BJ (cell line): Measurements from ENCODE around the gene DRGX. TPM values are rescaled to one million over a fixed set of nuclear protein-coding genes. Genes with fewer than 3 reads are reported as not detected.

Source experiments
- CTCF ChIA-PET: fragments of 350-600 bp; formaldehyde crosslinking; extraction: SDS; loops from one replicate; lab custom pipeline; 2021; ENCODE audit warnings: antibody characterized with exemption, inconsistent platforms; lab: Yijun Ruan, JAX
- POLR2A ChIA-PET: fragments of 300-600 bp; sonication (Branson Sonifier 250); formaldehyde crosslinking; extraction: SDS; loops from one replicate; lab custom pipeline; 2021; ENCODE audit warnings: antibody characterized with exemption; lab: Charles Lee
- DNase-seq: peaks from one replicate; pipeline ENCODE4 v3.0.0-alpha.2; 2011; ENCODE audit warnings: low read depth
- H3K27me3 ChIP-seq: 2 replicates; pipeline ENCODE4 v1.6.0; 2011; ENCODE audit warnings: low read length; ENCODE audit not compliant: control insufficient read depth, insufficient read depth
- H3K36me3 ChIP-seq: 2 replicates; pipeline ENCODE4 v1.5.1; 2011; ENCODE audit warnings: low read length; ENCODE audit not compliant: control insufficient read depth, insufficient read depth
- H3K4me3 ChIP-seq: 2 replicates; pipeline ENCODE4 v1.5.1; 2011; ENCODE audit warnings: low read depth, mild to moderate bottlenecking, control low read depth, low read length
- polyA plus RNA-seq: library from polyadenylated mRNA; depleted of rRNA; stranded (reverse); fragments of >200 nt; gene quantifications from 2 replicates; pipeline ENCODE4 v1.2.3, GENCODE V29; 2011
- TF ChIP-seq, protein P1 (sequence below): IDR thresholded peaks from 2 replicates; pipeline ENCODE4 v1.5.1; 2011; ENCODE audit warnings: low read depth, mild to moderate bottlenecking, control low read depth, inconsistent platforms, low read length, moderate library complexity; ENCODE audit not compliant: insufficient read depth

The DRGX gene
- polyA plus RNA-seq, 1 experiment = 0.06 TPM

DNA sequence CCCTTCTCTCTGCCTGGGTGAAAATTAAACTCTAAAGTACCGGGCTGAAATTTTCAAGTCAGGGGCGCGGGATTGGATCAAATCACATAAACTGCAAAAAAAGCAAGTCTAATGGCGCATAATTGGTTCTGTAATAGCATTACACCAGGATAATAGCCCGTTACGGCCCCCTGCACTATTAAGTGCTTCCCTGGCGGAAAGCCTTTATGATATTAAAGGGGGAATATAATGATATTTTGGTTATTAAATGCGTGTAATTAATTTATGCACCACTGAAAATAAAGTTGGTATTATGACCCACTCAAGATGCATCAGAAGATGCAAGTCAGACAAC, 744 bp upstream of the DRGX start:
- TF ChIP-seq, protein P1, sequence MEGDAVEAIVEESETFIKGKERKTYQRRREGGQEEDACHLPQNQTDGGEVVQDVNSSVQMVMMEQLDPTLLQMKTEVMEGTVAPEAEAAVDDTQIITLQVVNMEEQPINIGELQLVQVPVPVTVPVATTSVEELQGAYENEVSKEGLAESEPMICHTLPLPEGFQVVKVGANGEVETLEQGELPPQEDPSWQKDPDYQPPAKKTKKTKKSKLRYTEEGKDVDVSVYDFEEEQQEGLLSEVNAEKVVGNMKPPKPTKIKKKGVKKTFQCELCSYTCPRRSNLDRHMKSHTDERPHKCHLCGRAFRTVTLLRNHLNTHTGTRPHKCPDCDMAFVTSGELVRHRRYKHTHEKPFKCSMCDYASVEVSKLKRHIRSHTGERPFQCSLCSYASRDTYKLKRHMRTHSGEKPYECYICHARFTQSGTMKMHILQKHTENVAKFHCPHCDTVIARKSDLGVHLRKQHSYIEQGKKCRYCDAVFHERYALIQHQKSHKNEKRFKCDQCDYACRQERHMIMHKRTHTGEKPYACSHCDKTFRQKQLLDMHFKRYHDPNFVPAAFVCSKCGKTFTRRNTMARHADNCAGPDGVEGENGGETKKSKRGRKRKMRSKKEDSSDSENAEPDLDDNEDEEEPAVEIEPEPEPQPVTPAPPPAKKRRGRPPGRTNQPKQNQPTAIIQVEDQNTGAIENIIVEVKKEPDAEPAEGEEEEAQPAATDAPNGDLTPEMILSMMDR = no peak
- no peaks in the 10 kb centered on the region for H3K36me3 ChIP-seq
- POLR2A ChIA-PET = no interaction called here
- no peak for DNase-seq
- CTCF ChIA-PET = interaction anchor here (4.0 kb wide), 1 partner anchor 11 kb away, joined by 20 read pairs; no protein-coding TSS in a partner anchor
- peaks cover 58% of the 10 kb centered on the region for H3K27me3 ChIP-seq
- H3K4me3 ChIP-seq = no peak overlapping the region

DNA sequence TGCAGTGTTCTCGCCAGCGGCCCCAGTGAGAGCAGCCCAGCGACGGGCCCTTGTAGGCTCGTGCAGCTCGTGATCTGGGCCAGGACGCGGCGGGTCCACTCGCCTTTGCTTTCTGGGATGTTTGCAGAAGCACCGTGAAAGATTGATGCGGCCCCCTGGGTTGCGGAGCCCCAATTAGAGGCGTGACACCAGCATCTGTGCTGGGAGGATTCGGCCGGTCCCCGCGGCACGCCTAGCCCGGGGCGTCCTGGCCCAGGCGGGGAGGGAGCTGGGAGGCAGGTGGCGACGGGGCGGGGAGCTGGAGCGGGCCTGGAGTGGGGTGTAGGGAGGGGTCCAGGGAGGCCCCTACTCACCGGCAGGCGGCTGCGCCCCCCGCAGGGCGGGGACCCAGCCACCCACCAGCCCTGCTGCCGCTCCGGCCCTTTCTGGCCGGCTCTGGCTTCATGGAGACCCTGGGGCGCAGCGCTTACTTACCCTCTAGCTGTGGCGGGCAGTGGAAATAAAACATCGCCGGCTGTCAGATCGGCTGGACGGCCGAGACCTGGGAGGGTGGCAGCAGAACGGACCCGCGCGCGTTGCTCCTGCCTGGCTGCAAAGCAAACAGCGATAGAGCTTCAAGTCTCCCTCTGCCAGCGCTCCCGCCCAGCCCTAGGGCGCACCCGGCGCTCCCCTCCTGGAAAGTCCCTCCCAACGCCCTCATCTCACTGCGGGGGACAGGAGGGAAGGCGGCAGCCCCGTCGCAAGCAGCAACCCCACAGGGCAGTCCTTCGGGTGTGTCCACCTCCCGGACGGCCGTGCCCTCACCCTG, 752 bp downstream of the DRGX start:
- ChIA-PET POLR2A (no interaction called here), CTCF (no interaction called here)
- DNase-seq = no peak

DNA sequence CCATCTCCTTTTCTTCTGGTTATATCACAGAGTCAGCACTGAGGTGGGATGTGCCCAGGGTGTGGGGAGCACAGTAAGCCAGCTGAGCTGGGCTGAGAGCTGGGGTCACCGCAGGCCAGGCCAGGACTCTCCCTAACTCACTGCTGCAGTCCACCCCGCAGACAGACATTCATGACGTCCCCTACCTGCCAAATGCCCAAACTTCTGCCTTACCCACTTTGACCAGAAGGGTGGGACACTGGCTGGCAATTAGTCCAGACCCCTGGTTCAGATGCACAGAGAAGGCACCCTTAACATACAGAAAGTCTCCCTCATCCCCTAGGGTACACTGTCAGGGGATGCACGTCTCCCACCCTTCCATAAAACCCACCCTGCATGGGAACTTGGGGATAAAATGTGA, 2.1 kb downstream of the DRGX start:
- H3K4me3 ChIP-seq = no peak overlapping the region
- TF ChIP-seq, protein P1 = no peak
- no peak for DNase-seq
- H3K27me3 ChIP-seq = peaks cover 50% of the 10 kb centered on the region
- H3K36me3 ChIP-seq = no peaks in the 10 kb centered on the region
- ChIA-PET POLR2A (no interaction called here), CTCF (interaction anchor here (0.6 to 0.9 kb wide), 2 partner anchors 13 to 14 kb away, joined by 3 read pairs; no protein-coding TSS in a partner anchor)

More for the DNA sequence above, 752 bp downstream of the DRGX start:
- TF ChIP-seq, protein P1 = no peak
- Histone ChIP-seq H3K4me3 (no peak overlapping the region), H3K27me3 (peaks cover 57% of the 10 kb centered on the region), H3K36me3 (no peaks in the 10 kb centered on the region)

DNA sequence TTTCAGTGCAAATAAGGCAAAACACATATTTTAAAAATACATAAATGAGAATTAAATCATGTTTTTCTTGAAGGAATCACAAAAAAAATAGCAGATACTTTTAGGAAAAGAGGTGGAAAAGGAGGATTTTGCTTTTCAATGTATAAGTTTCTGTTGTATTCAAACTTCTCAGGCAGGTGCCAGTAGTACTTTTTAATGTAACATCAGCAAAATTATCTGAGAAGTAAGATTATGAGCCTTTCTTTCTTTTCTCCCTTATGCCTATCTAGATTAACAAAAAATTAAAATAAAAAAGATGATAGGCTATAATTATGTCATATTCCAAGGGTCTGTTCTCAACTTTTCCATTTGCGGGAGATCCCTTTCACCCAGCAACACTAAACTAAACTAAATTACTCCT, 2.6 kb downstream of the DRGX start:
- H3K27me3 ChIP-seq = peaks cover 49% of the 10 kb centered on the region
- H3K36me3 ChIP-seq = no peaks in the 10 kb centered on the region
- no peak for DNase-seq
- ChIA-PET CTCF (no interaction called here), POLR2A (no interaction called here)
- no peak overlapping the region for H3K4me3 ChIP-seq
- TF ChIP-seq, protein P1 = no peak

DNA sequence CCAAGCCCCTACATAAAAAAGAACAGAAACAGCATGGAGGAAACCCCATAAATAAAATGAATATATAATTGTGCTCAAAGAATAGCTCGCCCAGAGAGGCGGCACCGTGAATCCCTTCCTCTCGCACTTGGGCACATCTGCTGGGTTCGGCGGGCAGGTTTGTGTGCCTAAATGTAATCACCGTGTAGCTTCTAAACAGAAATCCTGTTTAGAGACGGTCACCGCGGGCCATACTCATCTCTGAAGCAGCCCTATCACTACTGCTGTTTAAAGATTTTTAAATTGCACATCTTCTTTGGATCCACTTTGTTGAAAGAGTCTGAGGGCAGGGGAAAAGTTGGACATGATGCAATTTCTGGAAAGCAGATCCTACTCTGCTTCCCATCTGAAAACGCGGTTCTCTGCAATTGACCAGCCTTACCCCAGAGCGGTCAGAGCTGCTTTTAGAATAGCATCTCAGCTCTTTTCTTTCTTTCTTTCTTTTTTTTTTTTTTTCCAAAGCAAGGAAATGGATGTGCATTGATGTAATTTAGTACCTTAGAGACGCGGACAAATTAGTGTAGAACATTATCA, 6.4 kb downstream of the DRGX start:
- TF ChIP-seq, protein P1 = no peak
- peaks cover 22% of the 10 kb centered on the region for H3K27me3 ChIP-seq
- CTCF ChIA-PET = interaction anchor here (0.6 to 1.8 kb wide), 3 partner anchors 18 to 394 kb away, joined by 3 to 5 read pairs (median 3); no protein-coding TSS in a partner anchor
- H3K4me3 ChIP-seq = no peak overlapping the region
- H3K36me3 ChIP-seq = no peaks in the 10 kb centered on the region
- POLR2A ChIA-PET = no interaction called here
- DNase-seq = no peak
